Measurements from ENCODE around the gene PLIN1.

GRCh38 chr15:89707577-89707976 is 28.4 kb upstream of the PLIN1 start:
- TF ChIP-seq EZH2 (IDR thresholded peaks at IDR 0.05; ENCODE audit: borderline replicate concordance, low read depth, low read length, severe bottlenecking) (no peak), CTCF (IDR thresholded peaks at IDR 0.05; ENCODE audit: borderline replicate concordance, extremely low read depth, low read length, poor library complexity, severe bottlenecking) (no peak)

Data from DND-41 (cell line).